Middle frontal gyrus (tissue), 1 donor: ENCODE results near the gene TCIRG1.

ENCODE experiments used
- DNase-seq: peaks from one replicate; pipeline ENCODE4 v3.0.0-alpha.2; 2015; ENCODE audit warnings: low spot score; ENCODE audit errors: extremely low spot score

Gene TCIRG1

DNA sequence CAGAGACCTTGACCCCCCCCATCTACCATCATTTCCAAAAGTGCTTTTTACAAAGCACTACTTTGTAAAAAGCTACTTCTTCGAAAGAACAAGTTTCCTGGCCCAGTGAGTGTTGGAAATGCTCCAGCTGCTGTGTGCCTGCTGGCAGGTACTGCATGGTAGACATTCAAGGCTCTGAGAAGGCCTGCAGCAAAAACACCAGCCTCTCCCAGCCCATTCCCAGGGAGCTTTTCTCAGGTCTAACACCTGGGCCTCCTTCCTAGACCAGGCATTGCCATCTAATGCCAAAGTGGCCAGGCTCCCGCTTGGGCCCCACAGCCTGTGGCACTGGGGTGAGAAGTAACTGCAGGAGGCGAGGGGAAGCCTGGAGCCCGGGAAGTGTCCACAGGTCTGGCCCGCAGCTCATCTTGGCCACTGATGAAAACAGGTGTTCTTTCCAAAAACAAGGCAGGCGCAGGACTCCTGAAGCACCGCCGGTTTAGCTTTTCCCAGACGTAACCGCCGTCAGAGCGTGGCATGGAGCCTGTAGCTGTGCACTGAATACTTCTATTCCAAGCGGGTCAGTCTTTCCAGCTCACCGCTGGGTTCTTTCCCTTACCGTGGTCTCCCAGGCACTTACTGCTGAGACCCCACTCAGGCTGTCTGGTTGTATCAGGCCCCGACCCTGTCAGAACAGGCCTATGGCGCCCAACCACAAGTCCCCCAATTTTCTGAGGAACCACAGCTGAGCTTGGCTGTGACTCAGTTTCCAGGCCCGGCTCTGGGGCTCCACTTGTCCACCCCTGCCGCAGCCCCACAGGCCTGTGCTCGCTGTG is 1.2 kb upstream of the TCIRG1 start:
- DNase-seq, result no peak

DNA sequence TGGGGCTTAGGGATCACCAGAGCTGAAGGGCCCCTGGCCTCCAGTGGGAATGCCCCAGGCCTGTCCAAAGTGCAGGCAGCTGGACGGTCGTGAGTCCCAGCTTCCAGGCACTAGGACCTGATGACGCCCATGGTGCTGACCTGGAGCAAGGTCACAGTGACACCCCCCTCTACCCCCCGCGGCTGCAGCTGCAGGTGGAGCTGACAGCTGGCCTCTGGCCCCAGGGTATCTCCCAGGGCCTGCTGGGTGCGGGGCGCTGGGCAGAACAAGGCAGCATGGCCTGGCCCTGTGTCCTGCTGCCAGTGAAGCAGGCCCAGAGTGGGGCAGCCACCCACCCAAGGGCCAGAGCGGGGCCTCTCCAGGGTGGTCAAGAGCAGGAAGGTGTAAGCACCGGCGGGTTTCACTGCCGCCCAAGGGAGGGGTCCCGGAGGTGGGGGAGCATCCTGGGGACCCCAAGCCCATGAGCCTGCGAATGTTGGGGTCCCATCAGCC is 553 bp upstream of the TCIRG1 start:
- no peak for DNase-seq

DNA sequence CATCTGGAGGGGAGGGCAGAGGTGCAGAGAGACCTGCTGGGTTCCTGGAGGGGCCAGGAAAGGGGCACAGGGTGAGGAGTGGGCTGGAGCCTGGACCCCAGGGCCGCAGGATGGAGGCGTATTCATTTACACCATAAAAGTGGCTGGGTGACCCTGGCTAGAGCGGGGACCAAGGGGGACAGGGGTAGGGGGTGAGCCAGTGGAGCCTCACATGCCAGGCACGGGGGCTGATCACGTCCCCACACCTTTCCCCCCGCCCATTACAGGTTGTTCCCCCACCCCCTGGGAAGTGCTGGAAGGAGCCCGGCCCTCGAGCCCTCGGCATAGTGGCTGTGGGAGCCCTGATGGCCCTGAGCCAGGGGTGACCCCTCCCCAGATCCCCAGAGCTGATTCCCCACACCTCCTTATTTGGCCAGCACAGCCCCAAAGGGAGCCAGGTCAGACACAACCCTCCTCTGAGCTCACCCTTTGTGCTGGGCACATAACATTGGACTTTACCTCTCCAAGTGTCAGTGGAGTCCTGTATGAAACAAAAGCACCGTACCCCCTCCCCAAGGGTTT is 781 bp downstream of the TCIRG1 start:
- DNase-seq, result no peak

DNA sequence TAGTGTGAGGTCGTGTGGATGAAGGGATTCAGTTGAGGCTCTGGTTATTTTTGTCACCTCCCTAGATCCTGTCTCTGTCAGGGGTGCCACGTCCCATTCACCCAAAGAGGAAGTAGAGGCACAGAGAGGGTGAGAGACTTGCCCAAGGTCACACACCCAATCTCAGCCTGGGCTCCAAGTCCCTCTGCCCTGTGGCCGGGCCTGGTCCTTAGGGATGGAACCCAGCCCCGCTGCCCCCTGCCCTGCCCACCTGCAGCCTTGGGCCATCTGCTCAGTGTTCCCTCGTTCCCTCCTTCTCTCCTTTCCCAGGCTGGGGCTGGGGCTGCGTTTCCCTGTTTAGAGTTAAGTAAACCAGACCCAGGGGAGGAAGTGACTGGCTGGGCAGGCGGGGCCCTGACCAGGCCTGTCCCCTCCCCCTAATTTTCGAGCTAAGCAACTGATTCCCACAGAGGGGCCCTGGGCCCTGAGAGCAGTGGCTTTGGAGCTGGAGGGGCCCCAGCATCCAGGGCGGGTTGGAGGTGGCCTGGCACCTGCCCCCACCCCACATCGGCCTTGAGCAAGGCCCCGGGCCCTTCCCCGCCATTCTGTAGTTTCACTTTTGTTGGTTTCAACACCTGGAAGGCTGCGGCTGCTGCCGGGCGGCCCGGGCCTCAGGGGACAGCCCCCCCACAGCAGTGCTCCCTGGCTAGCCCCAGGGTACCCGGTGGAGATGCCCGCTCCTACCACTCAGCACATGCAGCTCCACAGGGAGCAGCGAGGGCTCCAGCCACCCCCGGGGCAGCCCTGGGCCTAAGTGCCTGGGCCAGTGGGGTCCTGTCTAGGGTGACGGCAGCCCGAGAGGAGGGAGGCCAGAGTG is 1.5 kb downstream of the TCIRG1 start:
- DNase-seq, result no peak

DNA sequence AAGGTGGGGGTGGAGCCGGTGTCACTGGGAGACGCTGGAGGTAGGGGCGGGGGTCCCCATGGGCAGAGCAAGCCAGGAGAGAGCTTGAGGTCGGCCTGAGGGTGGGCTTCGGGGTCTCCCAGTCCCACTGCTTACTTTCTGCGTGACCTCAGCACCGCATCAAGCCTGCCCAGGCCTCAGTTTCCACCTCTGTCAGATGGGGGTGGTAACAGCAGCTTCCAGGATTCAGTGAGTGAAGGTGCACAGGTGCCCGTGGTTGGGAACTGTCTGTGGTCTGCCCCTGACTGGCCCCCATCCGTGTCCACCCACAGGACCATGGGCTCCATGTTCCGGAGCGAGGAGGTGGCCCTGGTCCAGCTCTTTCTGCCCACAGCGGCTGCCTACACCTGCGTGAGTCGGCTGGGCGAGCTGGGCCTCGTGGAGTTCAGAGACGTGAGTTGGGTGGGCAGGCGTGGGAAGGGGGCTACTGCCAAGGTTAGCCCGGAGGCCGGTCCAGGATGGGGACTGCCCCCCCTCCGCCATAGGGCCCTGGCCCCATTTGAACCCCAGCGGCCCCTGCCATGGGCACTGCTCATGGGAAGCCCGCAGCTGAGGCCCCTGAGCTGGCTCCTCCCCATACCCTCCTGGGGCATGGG is 2.2 kb downstream of the TCIRG1 start:
- no peak for DNase-seq

DNA sequence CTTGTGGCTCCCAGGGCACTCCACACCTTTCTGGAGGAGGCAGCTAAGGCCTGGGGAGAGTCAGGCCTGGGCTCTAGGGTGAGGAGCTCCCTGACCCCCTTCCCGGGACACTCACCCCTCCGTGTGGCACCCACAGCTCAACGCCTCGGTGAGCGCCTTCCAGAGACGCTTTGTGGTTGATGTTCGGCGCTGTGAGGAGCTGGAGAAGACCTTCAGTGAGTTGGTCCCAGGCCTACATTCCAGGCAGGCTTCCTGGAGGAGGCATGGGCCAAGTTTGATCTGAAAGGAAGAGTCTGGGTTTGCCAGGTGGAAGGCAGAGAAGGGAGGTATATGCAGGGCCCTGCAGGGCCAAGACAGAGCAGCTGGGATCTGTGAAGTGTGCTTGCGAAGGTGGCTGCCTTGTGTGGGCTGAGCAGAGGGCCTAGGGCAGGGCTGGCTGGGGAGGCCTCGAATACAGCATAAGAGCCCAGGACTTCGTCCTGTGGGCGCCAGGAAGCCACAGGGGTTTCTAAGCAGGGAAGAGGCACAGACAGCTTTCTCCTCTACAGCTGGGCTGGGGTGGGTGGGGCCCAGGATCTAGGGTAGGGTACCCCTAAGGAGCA is 2.9 kb downstream of the TCIRG1 start:
- DNase-seq, result no peak

DNA sequence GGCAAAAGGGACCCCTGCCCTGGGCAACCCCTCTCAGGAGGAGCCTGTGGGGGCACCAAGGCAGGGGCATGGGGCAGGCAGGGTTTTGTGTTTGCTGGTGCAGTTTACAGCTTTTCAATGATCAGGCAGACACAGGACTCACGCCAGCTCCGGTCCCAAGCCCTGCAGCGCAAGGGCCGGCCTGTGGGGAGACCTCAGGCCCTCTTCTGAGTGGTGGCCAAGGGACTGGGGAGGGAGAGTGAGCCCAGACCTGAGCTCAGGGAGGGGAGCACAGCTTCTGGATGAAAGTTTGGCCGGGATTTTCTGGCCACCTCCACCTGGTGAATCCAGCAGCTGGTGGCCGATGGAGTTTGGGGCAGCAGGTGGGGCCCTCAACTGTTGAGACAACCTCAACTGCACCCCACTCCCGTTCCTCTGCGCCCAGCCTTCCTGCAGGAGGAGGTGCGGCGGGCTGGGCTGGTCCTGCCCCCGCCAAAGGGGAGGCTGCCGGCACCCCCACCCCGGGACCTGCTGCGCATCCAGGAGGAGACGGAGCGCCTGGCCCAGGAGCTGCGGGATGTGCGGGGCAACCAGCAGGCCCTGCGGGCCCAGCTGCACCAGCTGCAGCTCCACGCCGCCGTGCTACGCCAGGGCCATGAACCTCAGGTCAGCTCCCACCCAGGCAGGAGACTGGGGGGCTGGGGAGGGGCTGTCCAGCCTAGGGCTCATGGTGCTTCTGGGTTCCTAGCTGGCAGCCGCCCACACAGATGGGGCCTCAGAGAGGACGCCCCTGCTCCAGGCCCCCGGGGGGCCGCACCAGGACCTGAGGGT is 3.6 kb downstream of the TCIRG1 start:
- DNase-seq, result no peak

DNA sequence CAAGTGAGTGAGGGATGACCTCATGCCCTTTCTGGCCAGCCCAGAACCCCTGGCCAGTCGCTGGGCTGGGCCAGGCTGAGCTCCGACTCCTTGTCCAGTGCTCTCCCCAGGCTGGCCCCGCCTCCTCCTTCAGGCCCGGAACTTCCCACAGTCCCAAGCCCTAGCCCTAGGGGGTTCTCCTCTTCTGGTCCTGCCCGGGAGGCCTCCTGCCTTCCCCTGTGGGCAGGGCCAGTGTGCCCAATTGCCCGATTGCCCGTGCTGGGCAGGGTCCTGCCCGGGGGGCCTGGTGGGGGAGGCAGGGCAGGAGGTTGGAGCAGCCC is 4.2 kb downstream of the TCIRG1 start:
- DNase-seq, result no peak

DNA sequence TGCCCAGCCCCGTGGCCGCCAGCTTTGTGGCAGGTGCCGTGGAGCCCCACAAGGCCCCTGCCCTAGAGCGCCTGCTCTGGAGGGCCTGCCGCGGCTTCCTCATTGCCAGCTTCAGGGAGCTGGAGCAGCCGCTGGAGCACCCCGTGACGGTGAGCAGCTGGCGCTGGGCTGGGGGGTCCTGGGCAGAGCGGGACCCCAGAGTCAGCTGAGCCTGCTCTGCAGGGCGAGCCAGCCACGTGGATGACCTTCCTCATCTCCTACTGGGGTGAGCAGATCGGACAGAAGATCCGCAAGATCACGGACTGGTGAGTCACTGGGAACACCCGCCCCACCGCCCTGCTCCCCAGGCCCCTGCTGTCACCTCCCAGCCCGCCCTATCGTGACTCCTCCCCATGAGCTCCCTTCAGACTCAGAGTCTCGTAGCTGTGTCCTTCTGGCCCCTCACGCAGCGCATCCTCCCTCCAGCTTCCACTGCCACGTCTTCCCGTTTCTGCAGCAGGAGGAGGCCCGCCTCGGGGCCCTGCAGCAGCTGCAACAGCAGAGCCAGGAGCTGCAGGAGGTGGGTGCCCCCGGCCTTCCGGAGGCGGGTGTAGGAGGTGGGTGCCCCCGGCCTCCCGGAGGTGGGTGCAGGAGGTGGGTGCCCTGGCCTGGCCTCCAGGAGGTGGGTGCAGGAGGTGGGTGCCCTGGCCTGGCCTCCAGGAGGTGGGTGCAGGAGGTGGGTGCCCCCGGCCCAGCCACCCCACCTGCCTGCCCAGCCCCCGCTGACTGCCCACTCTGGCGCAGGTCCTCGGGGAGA is 4.7 kb downstream of the TCIRG1 start:
- no peak for DNase-seq

DNA sequence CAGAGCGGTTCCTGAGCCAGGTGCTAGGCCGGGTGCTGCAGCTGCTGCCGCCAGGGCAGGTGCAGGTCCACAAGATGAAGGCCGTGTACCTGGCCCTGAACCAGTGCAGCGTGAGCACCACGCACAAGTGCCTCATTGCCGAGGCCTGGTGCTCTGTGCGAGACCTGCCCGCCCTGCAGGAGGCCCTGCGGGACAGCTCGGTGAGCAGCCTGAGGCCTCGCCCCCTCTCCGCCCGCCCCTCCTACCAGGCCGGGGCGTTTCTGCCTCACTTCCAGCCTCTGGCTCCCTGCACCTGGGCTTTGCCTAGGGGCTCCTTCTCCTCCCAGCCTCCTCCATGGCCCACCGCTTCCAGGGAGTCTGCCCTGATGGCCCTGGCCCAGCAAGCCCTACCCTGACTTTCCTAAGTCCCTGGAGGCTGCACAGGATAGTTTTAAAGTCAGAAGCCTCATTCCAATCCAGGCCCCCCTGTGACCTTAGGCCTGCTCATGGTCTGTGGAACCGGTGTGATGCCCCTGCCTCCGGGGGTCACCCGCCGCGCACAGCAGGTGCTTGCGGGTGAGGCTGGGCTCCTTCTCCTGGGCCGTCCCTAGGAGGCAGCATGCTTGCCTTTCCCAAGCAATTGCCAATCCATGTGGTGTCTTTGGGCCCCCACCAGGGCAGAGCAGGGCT is 5.5 kb downstream of the TCIRG1 start:
- DNase-seq, result no peak

DNA sequence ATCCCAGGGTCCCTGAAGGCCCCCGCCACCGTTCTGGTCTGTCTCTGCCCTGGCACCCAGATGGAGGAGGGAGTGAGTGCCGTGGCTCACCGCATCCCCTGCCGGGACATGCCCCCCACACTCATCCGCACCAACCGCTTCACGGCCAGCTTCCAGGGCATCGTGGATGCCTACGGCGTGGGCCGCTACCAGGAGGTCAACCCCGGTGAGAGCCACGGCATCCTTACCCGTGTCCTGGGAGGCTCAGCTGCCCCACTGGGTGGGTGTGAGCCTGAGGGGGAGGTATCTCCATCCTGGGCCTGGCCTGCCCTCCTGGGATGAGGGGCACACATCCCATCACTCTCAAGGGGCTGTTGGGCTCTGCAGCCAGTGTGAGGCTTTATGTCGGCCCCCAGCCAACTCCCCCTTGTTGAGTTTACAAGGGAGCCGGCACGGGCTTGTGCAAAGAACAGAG is 6.1 kb downstream of the TCIRG1 start:
- no peak for DNase-seq

DNA sequence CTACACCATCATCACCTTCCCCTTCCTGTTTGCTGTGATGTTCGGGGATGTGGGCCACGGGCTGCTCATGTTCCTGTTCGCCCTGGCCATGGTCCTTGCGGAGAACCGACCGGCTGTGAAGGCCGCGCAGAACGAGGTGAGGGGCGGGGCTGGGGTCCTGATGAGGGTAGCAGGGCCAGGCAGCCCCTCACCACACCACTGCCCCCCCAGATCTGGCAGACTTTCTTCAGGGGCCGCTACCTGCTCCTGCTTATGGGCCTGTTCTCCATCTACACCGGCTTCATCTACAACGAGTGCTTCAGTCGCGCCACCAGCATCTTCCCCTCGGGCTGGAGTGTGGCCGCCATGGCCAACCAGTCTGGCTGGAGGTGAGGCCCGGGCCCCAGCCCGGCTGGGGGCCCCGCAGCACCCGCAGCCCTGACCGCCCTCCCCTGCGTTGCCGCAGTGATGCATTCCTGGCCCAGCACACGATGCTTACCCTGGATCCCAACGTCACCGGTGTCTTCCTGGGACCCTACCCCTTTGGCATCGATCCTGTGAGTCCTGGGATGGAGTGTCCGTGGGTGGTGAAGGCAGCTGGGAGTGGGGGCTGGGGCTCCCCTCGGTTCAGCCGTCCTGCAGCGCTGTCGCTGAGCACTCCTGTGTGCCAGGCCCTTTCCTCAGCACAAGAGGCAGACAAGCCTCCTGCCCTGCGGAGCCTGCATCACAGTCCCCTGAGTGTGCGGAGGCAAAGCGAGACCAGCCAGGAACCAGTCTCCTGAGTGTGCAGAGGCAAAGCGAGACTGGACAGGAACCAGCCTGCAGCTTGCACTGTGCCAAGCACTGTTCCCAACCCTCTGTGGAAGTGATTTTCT is 8.8 kb downstream of the TCIRG1 start:
- DNase-seq, result no peak

DNA sequence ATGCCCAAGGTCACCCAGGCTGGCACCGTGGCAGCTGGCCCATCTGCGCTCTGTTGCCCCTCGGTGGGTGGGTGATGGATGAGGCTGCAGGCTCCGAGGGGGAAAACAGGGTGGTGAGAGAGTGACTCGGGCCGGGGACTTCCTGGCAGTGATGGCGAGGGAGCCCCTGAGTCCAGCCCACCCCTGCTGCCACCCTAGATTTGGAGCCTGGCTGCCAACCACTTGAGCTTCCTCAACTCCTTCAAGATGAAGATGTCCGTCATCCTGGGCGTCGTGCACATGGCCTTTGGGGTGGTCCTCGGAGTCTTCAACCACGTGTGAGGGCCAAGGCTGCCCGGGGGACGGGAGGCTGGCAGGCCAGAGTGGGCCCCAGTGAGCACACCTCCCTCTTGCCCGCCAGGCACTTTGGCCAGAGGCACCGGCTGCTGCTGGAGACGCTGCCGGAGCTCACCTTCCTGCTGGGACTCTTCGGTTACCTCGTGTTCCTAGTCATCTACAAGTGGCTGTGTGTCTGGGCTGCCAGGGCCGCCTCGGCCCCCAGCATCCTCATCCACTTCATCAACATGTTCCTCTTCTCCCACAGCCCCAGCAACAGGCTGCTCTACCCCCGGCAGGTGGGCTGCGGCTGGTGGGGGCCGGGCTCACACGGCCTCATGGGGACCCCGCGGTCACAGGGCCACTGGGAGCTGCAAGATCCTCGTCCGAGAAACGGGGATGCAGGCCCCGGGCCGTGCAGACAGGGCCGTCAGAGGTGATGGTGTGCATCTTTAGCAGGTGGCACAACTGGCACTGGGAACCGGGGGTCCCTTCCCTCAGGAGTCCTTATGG is 10.1 kb downstream of the TCIRG1 start:
- no peak for DNase-seq

DNA sequence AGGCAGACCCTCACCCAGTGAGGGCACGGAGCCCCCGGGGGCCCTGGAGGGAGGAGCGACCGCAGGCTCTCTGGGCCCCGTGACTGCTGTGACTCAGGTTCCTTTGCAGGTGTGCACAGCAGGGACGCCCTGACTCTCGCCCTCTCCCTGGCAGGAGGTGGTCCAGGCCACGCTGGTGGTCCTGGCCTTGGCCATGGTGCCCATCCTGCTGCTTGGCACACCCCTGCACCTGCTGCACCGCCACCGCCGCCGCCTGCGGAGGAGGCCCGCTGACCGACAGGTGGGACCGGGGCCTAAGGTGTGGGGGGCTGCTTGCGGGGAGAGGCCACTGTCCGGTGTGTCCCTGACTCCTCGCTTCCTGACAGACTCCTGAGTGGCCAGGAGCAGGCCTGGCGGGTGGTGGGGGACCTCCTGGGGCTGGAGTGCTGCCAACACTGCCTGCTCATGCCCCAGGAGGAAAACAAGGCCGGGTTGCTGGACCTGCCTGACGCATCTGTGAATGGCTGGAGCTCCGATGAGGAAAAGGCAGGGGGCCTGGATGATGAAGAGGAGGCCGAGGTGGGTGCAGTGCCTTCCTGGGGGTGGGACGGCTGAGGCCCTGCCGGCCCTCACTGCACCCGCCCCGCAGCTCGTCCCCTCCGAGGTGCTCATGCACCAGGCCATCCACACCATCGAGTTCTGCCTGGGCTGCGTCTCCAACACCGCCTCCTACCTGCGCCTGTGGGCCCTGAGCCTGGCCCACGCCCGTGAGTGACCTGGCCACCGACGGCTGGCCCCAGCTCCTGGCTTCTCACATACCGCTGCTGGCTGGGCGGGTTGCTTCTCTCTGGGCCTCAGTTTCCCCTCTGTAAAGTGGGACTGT is 10.9 kb downstream of the TCIRG1 start:
- no peak for DNase-seq

DNA sequence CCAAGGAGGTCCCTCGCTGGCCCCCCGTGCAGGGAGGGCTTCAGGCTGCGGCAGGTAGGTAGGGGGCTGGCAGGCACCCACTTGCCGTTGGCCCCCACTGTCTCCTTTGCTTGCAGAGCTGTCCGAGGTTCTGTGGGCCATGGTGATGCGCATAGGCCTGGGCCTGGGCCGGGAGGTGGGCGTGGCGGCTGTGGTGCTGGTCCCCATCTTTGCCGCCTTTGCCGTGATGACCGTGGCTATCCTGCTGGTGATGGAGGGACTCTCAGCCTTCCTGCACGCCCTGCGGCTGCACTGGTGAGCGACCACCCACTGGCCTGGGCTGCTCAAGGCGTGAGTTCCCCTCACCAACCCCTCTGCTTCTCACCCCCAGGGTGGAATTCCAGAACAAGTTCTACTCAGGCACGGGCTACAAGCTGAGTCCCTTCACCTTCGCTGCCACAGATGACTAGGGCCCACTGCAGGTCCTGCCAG is 11.6 kb downstream of the TCIRG1 start:
- DNase-seq, result no peak
